ENCODE data around the gene CAVIN4. TPM values are rescaled to one million over a fixed set of nuclear protein-coding genes. Genes with fewer than 3 reads are reported as not detected.

The CAVIN4 gene
- total RNA-seq, 1 donor from 2014 or later = 1.3 TPM

- no peak for DNase-seq
- H3K27ac ChIP-seq = no peak overlapping the region
- ATAC-seq = no peak
- no peak for TF ChIP-seq CTCF (IDR thresholded peaks at IDR 0.05)
- H3K9me3 ChIP-seq = no peaks in the 10 kb centered on the region
- no peaks in the 10 kb centered on the region for H3K36me3 ChIP-seq
- intact Hi-C loops (cut with DNase I) = no loop called here
- no peaks in the 10 kb centered on the region for H3K27me3 ChIP-seq
- H3K4me3 ChIP-seq = no peak overlapping the region
- no peaks in the 10 kb centered on the region for H3K4me1 ChIP-seq
Observed at GRCh38 chr9:100619194-100619593, 41.3 kb downstream of the CAVIN4 start.

- Histone ChIP-seq H3K4me3 (no peak overlapping the region), H3K27ac (no peak overlapping the region), H3K36me3 (no peaks in the 10 kb centered on the region), H3K9me3 (no peaks in the 10 kb centered on the region), H3K27me3 (no peaks in the 10 kb centered on the region), H3K4me1 (no peaks in the 10 kb centered on the region)
- DNase-seq (no peak), ATAC-seq (no peak)
- no peak for TF ChIP-seq CTCF (IDR thresholded peaks at IDR 0.05)
- intact Hi-C loops (cut with DNase I) = no loop called here
Observed at GRCh38 chr9:100619665-100620064, 41.8 kb downstream of the CAVIN4 start.

- TF ChIP-seq CTCF (IDR thresholded peaks at IDR 0.05) = no peak
- Histone ChIP-seq H3K4me3 (no peak overlapping the region), H3K27me3 (no peaks in the 10 kb centered on the region), H3K9me3 (no peaks in the 10 kb centered on the region), H3K36me3 (no peaks in the 10 kb centered on the region), H3K4me1 (no peaks in the 10 kb centered on the region), H3K27ac (no peak overlapping the region)
- intact Hi-C loops (cut with DNase I) = no loop called here
- ATAC-seq (no peak), DNase-seq (no peak)
Observed at GRCh38 chr9:100623969-100624368, 46.1 kb downstream of the CAVIN4 start.

GRCh38 chr9:100626949-100627348, 49.1 kb downstream of the CAVIN4 start:
- no peaks in the 10 kb centered on the region for H3K9me3 ChIP-seq
- H3K4me1 ChIP-seq = no peaks in the 10 kb centered on the region
- DNase-seq = no peak
- H3K27me3 ChIP-seq = no peaks in the 10 kb centered on the region
- no peak for TF ChIP-seq CTCF (IDR thresholded peaks at IDR 0.05)
- no peak overlapping the region for H3K27ac ChIP-seq
- no peaks in the 10 kb centered on the region for H3K36me3 ChIP-seq
- H3K4me3 ChIP-seq = no peak overlapping the region
- intact Hi-C loops (cut with DNase I) = no loop called here
- no peak for ATAC-seq

GRCh38 chr9:100637787-100638186, 59.9 kb downstream of the CAVIN4 start:
- H3K9me3 ChIP-seq = no peaks in the 10 kb centered on the region
- ATAC-seq (no peak), DNase-seq (no peak)
- intact Hi-C loops (cut with DNase I) = no loop called here
- no peaks in the 10 kb centered on the region for H3K36me3 ChIP-seq
- TF ChIP-seq CTCF (IDR thresholded peaks at IDR 0.05) = no peak
- no peak overlapping the region for H3K27ac ChIP-seq
- no peaks in the 10 kb centered on the region for H3K4me1 ChIP-seq
- H3K27me3 ChIP-seq = no peaks in the 10 kb centered on the region
- no peak overlapping the region for H3K4me3 ChIP-seq

Other genes starting within 250 kb of the CAVIN4 start
- 13.0 TPM for gene TEX10, start 225.1 kb upstream of the CAVIN4 start, total RNA-seq
- gene MSANTD3, start 150.9 kb upstream of the CAVIN4 start, total RNA-seq = 18.1 TPM
- 0.64 TPM for gene TMEFF1, start 104.9 kb upstream of the CAVIN4 start, total RNA-seq